H1 (cell line): ENCODE measurements around the gene CREG2. TPM values are rescaled to one million over a fixed set of nuclear protein-coding genes. Genes with fewer than 3 reads are reported as not detected.

Experiments
- CTCF ChIA-PET: fragments of 300-600 bp; sonication (Branson Sonifier 250); formaldehyde crosslinking; loops from one replicate; lab custom pipeline; 2021; ENCODE audit not compliant: partially characterized antibody; lab: Charles Lee
- POLR2A ChIA-PET: fragments of 300-600 bp; sonication (Branson Sonifier 250); formaldehyde crosslinking; loops from one replicate; lab custom pipeline; 2021; ENCODE audit warnings: inconsistent platforms; ENCODE audit not compliant: partially characterized antibody; lab: Charles Lee
- DNase-seq, 2 experiments: peaks; one replicate each; pipeline versions ENCODE4 v3.0.0 to v3.0.0-alpha.2; 2010 to 2022; ENCODE audit warnings: low spot score in 2 of 2, low read depth in 1 of 2, mixed read lengths in 1 of 2
- FAIRE-seq: peaks from 2 replicates; lab custom pipeline; 2011; peaks lifted over from hg19 to GRCh38; lab: Jason Lieb, UNC
- H2AFZ ChIP-seq: 2 replicates; pipeline ENCODE4 v1.8.1; 2012; ENCODE audit warnings: low read length, inconsistent platforms
- H2AK5ac ChIP-seq: 2 replicates; pipeline ENCODE4 v1.6.1; 2013; ENCODE audit warnings: low read depth, low read length
- H2BK120ac ChIP-seq: replicated peaks from 2 replicates; pipeline ENCODE3; 2013; ENCODE audit warnings: low read depth, low read length, inconsistent platforms
- H2BK12ac ChIP-seq: 2 replicates; pipeline ENCODE4 v1.6.1; 2013; ENCODE audit warnings: low read depth, low read length
- H2BK15ac ChIP-seq: 2 replicates; pipeline ENCODE4 v1.6.1; 2013; ENCODE audit warnings: low read length
- H2BK20ac ChIP-seq: 2 replicates; pipeline ENCODE4 v1.6.1; 2013; ENCODE audit warnings: low read length
- H2BK5ac ChIP-seq: 2 replicates; pipeline ENCODE4 v1.6.1; 2013; ENCODE audit warnings: low read depth, low read length
- H3K14ac ChIP-seq: 2 replicates; pipeline ENCODE4 v1.6.1; 2013; ENCODE audit warnings: inconsistent platforms; ENCODE audit not compliant: insufficient read length
- H3K18ac ChIP-seq: 2 replicates; pipeline ENCODE4 v1.6.1; 2013; ENCODE audit warnings: low read length; ENCODE audit errors: extremely low read depth
- H3K23ac ChIP-seq: 2 replicates; pipeline ENCODE4 v1.6.1; 2013; ENCODE audit warnings: inconsistent platforms; ENCODE audit not compliant: insufficient read length
- H3K23me2 ChIP-seq: 2 replicates; pipeline ENCODE4 v1.6.1; 2013; ENCODE audit warnings: low read depth, low read length
- H3K27ac ChIP-seq: 2 replicates; pipeline ENCODE4 v1.6.1; 2011; ENCODE audit warnings: low read depth, low read length, inconsistent platforms
- H3K27me3 ChIP-seq, 4 experiments: replicated peaks in 1 of 4; 1 replicate in 1 of 4; 2 replicates in 3 of 4; pipeline versions ENCODE4 v1.6.1 to v1.8.1; 2011 to 2013; ENCODE audit warnings: low read length in 3 of 4, mild to moderate bottlenecking in 3 of 4, inconsistent platforms in 2 of 4, mixed read lengths in 2 of 4, moderate library complexity in 1 of 4; ENCODE audit not compliant: control insufficient read depth in 3 of 4, insufficient read depth in 3 of 4; ENCODE audit errors: extremely low read depth in 1 of 4
- H3K36me3 ChIP-seq, 4 experiments: 2 replicates each; pipeline versions ENCODE4 v1.6.1 to v1.8.1; 2011 to 2013; ENCODE audit warnings: mild to moderate bottlenecking in 4 of 4, low read length in 3 of 4, moderate library complexity in 2 of 4, control low read depth in 1 of 4, inconsistent platforms in 1 of 4; ENCODE audit not compliant: insufficient read depth in 4 of 4, control insufficient read depth in 2 of 4
- H3K4ac ChIP-seq: replicated peaks from 2 replicates; pipeline ENCODE3; 2013; ENCODE audit warnings: low read length, low read depth, mixed read lengths, inconsistent platforms; ENCODE audit not compliant: insufficient read length
- H3K4me1 ChIP-seq, 4 experiments: replicated peaks in 1 of 4; 1 replicate in 1 of 4; 2 replicates in 3 of 4; pipeline versions ENCODE4 v1.6.1 to v1.8.1; 2011 to 2013; ENCODE audit warnings: low read length in 3 of 4, inconsistent platforms in 2 of 4, mixed read lengths in 1 of 4; ENCODE audit not compliant: insufficient read depth in 4 of 4, control insufficient read depth in 3 of 4
- H3K4me2 ChIP-seq, 2 experiments: 2 replicates each; pipeline versions ENCODE4 v1.6.1 to v1.8.1; 2011 to 2013; ENCODE audit warnings: low read depth in 2 of 2, low read length in 2 of 2, control low read depth in 1 of 2, inconsistent platforms in 1 of 2, mild to moderate bottlenecking in 1 of 2; ENCODE audit not compliant: insufficient read depth in 1 of 2
- H3K4me3 ChIP-seq, 4 experiments: fragments of 200-600, 300-600 bp in 1 of 4; sonication (generic), shearing (Covaris generic), sonication (Bioruptor Twin) in 1 of 4; 2 replicates each; pipeline versions ENCODE4 v1.5.1 to v1.8.1; 2011 to 2016; ENCODE audit warnings: low read length in 4 of 4, low read depth in 3 of 4, control low read depth in 2 of 4, inconsistent platforms in 2 of 4, mild to moderate bottlenecking in 2 of 4, mixed read lengths in 1 of 4, moderate library complexity in 1 of 4; ENCODE audit not compliant: insufficient read depth in 2 of 4; ENCODE audit errors: extremely low read depth in 1 of 4
- H3K56ac ChIP-seq: replicated peaks from 2 replicates; pipeline ENCODE3; 2013; ENCODE audit warnings: low read depth, mild to moderate bottlenecking, mixed read lengths, low read length, inconsistent platforms; ENCODE audit not compliant: insufficient read length
- H3K79me1 ChIP-seq: 2 replicates; pipeline ENCODE4 v1.6.1; 2013; ENCODE audit warnings: low read depth, low read length, control low read depth
- H3K79me2 ChIP-seq, 2 experiments: 2 replicates each; pipeline versions ENCODE4 v1.6.1 to v1.8.1; 2012 to 2013; ENCODE audit warnings: low read length in 2 of 2, mild to moderate bottlenecking in 2 of 2, inconsistent platforms in 1 of 2; ENCODE audit not compliant: insufficient read depth in 2 of 2, control insufficient read depth in 1 of 2
- H3K9ac ChIP-seq, 4 experiments: replicated peaks in 1 of 4; 1 replicate in 1 of 4; 2 replicates in 3 of 4; pipeline versions ENCODE4 v1.6.1 to v1.8.1; 2011 to 2013; ENCODE audit warnings: low read depth in 3 of 4, low read length in 3 of 4, control low read depth in 2 of 4, mild to moderate bottlenecking in 2 of 4, moderate library complexity in 2 of 4, inconsistent platforms in 1 of 4; ENCODE audit errors: extremely low read depth in 1 of 4
- H3K9me3 ChIP-seq, 2 experiments: 2 replicates each; pipeline versions ENCODE4 v1.6.1 to v1.8.1; 2012 to 2013; ENCODE audit warnings: mild to moderate bottlenecking in 2 of 2, moderate library complexity in 2 of 2, control low read depth in 1 of 2, inconsistent platforms in 1 of 2, low read depth in 1 of 2, low read length in 1 of 2, mixed read lengths in 1 of 2; ENCODE audit not compliant: insufficient read depth in 2 of 2
- H4K20me1 ChIP-seq, 2 experiments: replicated peaks in 1 of 2; 2 replicates each; pipeline versions ENCODE3 to v1.8.1; 2011 to 2013; ENCODE audit warnings: inconsistent platforms in 2 of 2, low read length in 2 of 2, mild to moderate bottlenecking in 1 of 2; ENCODE audit not compliant: insufficient read depth in 2 of 2, control insufficient read depth in 1 of 2
- H4K5ac ChIP-seq: 2 replicates; pipeline ENCODE4 v1.6.1; 2013; ENCODE audit warnings: low read length, low read depth, mixed read lengths, inconsistent platforms; ENCODE audit not compliant: insufficient read length
- H4K8ac ChIP-seq: 2 replicates; pipeline ENCODE4 v1.8.0; 2013; ENCODE audit warnings: mild to moderate bottlenecking, moderate library complexity, low read length, inconsistent platforms; ENCODE audit not compliant: insufficient read depth; ENCODE audit errors: extremely low read depth
- H4K91ac ChIP-seq: replicated peaks from 2 replicates; pipeline ENCODE3; 2013; ENCODE audit warnings: low read length, mixed read lengths, inconsistent platforms; ENCODE audit not compliant: insufficient read length
- FOSL1 ChIP-seq: IDR thresholded peaks from 2 replicates; pipeline ENCODE4 v1.6.1; 2011; ENCODE audit warnings: mild to moderate bottlenecking, low read depth, low read length, moderate library complexity; ENCODE audit not compliant: insufficient read depth
- JUND ChIP-seq: IDR thresholded peaks from 2 replicates; pipeline ENCODE4 v1.6.1; 2011; ENCODE audit warnings: mild to moderate bottlenecking, improper control_type of control experiment, low read length
- whole genome bisulfite sequencing, 2 experiments: shearing (Covaris generic) in 1 of 2; methylation state at CpG; one replicate each; pipeline versions ENCODE4 v1.1.6 to v1.1.7; 2013 to 2015; ENCODE audit warnings: low lambda C conversion rate in 2 of 2, mixed read lengths in 2 of 2, inconsistent platforms in 1 of 2, low coverage in 1 of 2, missing lambda C conversion rate in 1 of 2; ENCODE audit not compliant: insufficient replicate concordance in 2 of 2, insufficient coverage in 1 of 2, insufficient read length in 1 of 2; ENCODE audit errors: extremely low coverage in 1 of 2, missing lambda C conversion rate in 1 of 2; 5-methylcytosine and 5-hydroxymethylcytosine counted together
- polyA plus RNA-seq, 7 experiments: library from polyadenylated mRNA; depleted of rRNA in 3 of 7; stranded (reverse) in 5 of 7; unstranded in 2 of 7; fragments of >200 nt in 5 of 7; fragments of 200-250 nt in 2 of 7; gene quantifications; 1 replicate in 5 of 7; 2 replicates in 1 of 7; 4 replicates in 1 of 7; pipeline versions ENCODE4 v1.2.1 to v1.2.3, GENCODE V29; 2011 to 2013; ENCODE audit warnings: missing spikeins in 2 of 7, mixed read lengths in 2 of 7
- total RNA-seq: library from RNA; stranded (reverse); fragmentation: NEBNext Ultra II Directional; extraction: Animal tissue kit (Norgen Biotek cat#: 25700); gene quantifications from 2 replicates; pipeline ENCODE4 v1.2.1, GENCODE V29; 2021

Gene CREG2
- total and polyA plus RNA-seq, 2 of the 8 experiments (the other 6 are each of a cell fraction or from before 2014, with no cell fraction given): 2.0 to 2.2 TPM

DNA sequence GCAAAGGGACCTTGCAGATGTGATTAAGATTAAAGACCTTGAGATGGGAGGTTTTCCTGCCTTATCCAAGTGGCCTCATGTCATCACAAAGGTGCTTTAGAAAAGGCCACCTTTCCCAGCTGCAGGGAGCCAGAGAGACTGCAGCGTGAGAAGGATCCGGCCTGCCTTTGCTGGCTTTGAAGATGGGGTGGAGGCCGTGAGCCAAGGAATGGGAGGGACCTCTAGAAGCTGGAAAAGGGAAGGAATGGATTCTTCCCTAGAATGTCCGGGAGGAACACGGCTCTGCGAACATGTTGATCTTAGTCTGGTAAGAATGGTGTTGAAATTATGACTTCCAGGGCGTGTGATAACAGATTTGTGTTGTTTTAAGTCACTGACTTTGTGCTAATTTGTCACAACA, 39.9 kb upstream of the CREG2 start:
- H3K79me2 ChIP-seq: no peaks in the 10 kb centered on the region
- ChIA-PET CTCF (interaction anchor here (1.6 kb wide), 1 partner anchor 166 kb away, joined by 5 read pairs; no protein-coding TSS in a partner anchor), POLR2A (no interaction called here)
- no peak overlapping the region for H2BK15ac ChIP-seq
- H3K18ac ChIP-seq: no peak overlapping the region
- no peak for FAIRE-seq
- no peak overlapping the region for H3K9ac ChIP-seq
- H3K23ac ChIP-seq: no peak overlapping the region
- H4K91ac ChIP-seq: no peak overlapping the region
- H3K9me3 ChIP-seq: no peaks in the 10 kb centered on the region
- H4K20me1 ChIP-seq: no peaks in the 10 kb centered on the region
- no peaks in the 10 kb centered on the region; a peak in 1 of 8 replicates for H3K36me3 ChIP-seq
- H3K14ac ChIP-seq: no peak overlapping the region
- no peak overlapping the region for H3K27ac ChIP-seq
- H3K4me3 ChIP-seq: no peak overlapping the region
- H2BK5ac ChIP-seq: no peak overlapping the region
- no peak for DNase-seq
- WGBS, 2 experiments: 80% methylated on average over 7 of the region's 7 CpGs; no CpG with 5 or more reads in 1 of the 2 experiments
- no peak overlapping the region for H2AFZ ChIP-seq
- H2BK120ac ChIP-seq: no peak overlapping the region
- no peaks in the 10 kb centered on the region for H3K4me1 ChIP-seq
- H3K23me2 ChIP-seq: no peaks in the 10 kb centered on the region
- no peak overlapping the region for H3K56ac ChIP-seq
- H3K4ac ChIP-seq: no peak overlapping the region
- H3K27me3 ChIP-seq: no peaks in the 10 kb centered on the region
- no peak overlapping the region for H2AK5ac ChIP-seq
- no peak overlapping the region for H2BK12ac ChIP-seq
- H3K79me1 ChIP-seq: no peaks in the 10 kb centered on the region
- no peak overlapping the region for H3K4me2 ChIP-seq
- H2BK20ac ChIP-seq: no peak overlapping the region
- no peak overlapping the region for H4K8ac ChIP-seq
- no peak overlapping the region for H4K5ac ChIP-seq
- TF ChIP-seq JUND (no peak), FOSL1 (no peak)
